SK-N-MC (cell line): Measurements from ENCODE around the gene ENG.

Experiments used
- EZH2 ChIP-seq: fragments of 200-600 bp; sonication (generic); IDR thresholded peaks from one replicate; pipeline ENCODE4 v1.6.1; 2017; ENCODE audit warnings: antibody characterized with exemption
- POLR2AphosphoS5 ChIP-seq: IDR thresholded peaks from 2 replicates; pipeline ENCODE4 v1.6.1; 2012; ENCODE audit warnings: mild to moderate bottlenecking, low read depth, low read length, borderline replicate concordance

GRCh38 chr9:127776924-127777289 lies 77.6 kb downstream of the ENG start:
- TF ChIP-seq POLR2AphosphoS5 (no peak), EZH2 (no peak)
